LNCAP (cell line): Measurements from ENCODE around the gene SLC12A2.

Experiments
- TF ChIP-seq, protein P1 (sequence below): fragments of 450-650 bp; IDR thresholded peaks from 2 replicates; pipeline ENCODE4 v1.5.1; 2017; ENCODE audit warnings: mild to moderate bottlenecking

SLC12A2 gene

DNA sequence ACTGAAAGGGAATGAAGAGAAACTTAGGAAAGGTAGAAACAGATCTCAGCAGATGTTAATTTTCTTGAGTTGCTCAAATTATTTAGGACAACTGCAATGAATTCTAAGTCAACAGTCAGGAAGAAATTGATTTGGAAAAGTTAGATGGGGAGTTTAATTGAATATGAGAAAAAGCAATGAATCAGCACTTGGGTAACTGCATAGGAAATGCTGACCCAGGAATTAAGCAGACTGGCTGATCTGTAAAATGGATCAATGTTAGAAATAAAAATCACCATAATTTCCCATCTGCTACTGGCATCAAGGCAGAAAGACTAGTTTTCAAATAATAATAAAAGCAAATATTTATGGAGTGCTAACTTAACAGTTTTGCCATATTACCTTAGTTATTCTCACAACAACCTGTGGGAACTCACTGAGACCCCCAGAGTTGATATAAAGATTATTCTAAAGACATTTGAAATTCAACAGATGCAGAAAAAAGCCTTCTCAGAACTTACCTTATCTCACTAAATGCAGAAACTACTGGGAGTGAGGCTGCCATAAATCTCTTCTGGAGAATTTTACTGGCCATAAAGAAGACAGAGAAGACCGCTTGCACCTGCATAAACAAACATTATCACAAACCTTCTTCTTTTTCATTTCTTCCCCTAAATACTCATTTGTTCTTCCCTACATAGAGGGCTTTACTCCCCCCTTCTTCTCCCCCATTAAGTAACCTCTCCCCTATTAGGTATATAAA is 22.8 kb upstream of the SLC12A2 start:
- TF ChIP-seq, protein P1, sequence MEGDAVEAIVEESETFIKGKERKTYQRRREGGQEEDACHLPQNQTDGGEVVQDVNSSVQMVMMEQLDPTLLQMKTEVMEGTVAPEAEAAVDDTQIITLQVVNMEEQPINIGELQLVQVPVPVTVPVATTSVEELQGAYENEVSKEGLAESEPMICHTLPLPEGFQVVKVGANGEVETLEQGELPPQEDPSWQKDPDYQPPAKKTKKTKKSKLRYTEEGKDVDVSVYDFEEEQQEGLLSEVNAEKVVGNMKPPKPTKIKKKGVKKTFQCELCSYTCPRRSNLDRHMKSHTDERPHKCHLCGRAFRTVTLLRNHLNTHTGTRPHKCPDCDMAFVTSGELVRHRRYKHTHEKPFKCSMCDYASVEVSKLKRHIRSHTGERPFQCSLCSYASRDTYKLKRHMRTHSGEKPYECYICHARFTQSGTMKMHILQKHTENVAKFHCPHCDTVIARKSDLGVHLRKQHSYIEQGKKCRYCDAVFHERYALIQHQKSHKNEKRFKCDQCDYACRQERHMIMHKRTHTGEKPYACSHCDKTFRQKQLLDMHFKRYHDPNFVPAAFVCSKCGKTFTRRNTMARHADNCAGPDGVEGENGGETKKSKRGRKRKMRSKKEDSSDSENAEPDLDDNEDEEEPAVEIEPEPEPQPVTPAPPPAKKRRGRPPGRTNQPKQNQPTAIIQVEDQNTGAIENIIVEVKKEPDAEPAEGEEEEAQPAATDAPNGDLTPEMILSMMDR, result no peak

DNA sequence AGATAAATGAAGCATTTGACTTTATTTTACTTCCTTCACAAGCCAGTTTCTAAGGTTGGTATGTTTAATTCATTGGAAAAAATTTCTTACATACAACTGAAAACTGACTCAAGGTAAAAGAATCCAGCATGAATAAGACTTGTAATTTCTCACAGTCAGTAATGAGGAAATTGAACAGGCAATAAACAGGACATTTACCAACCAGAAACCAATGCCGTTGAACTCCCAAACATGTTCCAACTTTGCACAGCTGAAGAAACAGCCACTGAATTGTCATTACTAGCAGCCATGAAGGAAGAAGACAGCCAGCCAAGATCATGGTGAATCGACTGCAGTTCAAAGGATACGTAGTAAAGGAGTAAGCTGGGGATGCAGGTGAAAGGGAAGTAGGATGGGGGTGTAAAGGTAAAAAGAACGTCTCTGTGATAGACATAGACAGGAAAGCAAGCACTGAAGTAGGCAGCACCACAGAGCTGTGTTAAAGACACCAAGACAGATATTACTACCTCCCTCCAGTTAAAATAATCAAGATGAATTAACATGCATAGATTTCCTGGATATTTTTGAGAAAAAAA is 21.3 kb upstream of the SLC12A2 start:
- TF ChIP-seq, protein P1, result no peak

- TF ChIP-seq, protein P1, result no peak
These were observed 9.4 kb upstream of the SLC12A2 start for GRCh38 chr5:128074171-128074570.

DNA sequence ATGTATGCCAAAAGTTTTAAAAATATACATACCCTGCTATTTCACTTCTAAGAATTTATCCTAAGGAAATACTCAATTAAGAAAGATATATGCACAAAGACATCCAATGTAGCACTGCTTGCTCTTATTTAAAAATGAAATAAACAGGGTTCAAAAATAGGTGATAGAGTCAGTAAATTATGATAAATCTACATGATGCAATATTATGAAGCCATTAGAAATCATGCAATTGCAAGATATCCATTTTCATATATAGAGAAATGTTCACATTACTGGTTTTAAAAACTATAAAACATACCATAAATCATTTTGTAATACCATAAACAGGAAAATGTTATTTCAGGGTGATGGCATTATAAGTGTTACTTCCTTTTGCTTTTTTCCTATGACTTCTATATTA is 8.6 kb upstream of the SLC12A2 start:
- TF ChIP-seq, protein P1, result no peak

DNA sequence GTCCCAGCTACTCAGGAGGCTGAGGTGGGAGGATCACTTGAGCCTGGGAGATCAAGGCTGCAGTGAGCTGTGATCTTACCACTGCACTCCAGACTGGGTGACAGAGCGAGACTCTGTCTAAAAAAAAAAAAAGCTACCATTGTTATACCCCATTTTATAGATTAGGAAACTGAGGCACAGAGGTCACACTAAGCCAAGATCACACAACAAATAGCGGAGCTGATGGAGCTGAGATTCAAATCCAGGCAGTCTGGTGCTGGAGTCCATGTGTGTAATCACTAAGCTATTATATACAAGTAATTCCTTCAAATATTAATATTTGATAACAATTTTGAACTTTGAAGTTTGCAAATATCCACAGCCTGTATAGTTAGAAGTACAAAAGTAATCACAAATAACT is 6.0 kb upstream of the SLC12A2 start:
- TF ChIP-seq, protein P1, result no peak

DNA sequence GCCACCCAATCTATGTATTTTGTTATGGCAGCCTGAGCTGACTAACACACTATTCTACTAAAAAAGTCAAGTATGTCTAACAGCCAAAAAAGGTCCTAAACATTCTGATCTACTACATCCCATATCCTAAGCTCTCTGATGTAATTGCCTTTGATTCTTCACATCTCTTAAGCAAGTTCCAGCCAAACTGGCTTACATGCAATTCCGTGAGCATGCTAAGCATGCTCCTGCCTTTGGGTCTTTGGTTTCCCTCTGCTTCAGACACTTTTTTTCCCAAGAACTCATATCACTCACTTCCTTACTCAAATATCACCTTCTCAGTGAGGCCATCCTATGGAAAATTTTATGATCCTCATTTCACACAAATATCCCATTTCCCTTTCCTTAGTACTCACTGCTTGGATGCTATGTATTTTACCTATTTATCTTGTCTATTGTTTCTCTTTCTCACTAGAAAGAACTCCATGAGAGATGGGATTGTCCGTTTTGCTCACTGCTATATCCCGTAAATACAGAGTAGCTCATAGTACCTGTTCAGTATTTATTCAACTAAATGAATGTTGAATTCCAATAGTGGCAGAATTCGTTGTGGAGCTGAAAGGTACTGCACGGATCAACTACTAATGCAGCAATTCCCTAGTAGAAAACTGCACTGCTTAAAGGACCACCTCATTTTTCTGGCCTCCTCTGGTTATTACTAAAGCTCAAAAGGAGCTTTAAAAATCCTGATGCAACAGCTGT is 2.3 kb upstream of the SLC12A2 start:
- TF ChIP-seq, protein P1, result no peak

GRCh38 chr5:128082551-128083032 is 974 bp upstream of the SLC12A2 start:
- TF ChIP-seq, protein P1, result no peak
